GM18867 (cell line): ENCODE data around the gene PTH2.
A peak's percentile ranks its signal among the peaks of the same experiment; 100 is the strongest.
"Not testable (repeated sequence)": the region's sequence is repeated elsewhere in the genome, so short reads cannot be mapped to it uniquely, and the experiment has no call there.

Source experiments
- ATAC-seq: cut with Tn5 transposase; IDR thresholded peaks from one replicate; pipeline ENCODE4 v1.9.1; 2021; ENCODE audit warnings: mild to moderate bottlenecking, moderate library complexity; ENCODE audit not compliant: unreplicated experiment

PTH2 gene, protein sequence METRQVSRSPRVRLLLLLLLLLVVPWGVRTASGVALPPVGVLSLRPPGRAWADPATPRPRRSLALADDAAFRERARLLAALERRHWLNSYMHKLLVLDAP

DNA sequence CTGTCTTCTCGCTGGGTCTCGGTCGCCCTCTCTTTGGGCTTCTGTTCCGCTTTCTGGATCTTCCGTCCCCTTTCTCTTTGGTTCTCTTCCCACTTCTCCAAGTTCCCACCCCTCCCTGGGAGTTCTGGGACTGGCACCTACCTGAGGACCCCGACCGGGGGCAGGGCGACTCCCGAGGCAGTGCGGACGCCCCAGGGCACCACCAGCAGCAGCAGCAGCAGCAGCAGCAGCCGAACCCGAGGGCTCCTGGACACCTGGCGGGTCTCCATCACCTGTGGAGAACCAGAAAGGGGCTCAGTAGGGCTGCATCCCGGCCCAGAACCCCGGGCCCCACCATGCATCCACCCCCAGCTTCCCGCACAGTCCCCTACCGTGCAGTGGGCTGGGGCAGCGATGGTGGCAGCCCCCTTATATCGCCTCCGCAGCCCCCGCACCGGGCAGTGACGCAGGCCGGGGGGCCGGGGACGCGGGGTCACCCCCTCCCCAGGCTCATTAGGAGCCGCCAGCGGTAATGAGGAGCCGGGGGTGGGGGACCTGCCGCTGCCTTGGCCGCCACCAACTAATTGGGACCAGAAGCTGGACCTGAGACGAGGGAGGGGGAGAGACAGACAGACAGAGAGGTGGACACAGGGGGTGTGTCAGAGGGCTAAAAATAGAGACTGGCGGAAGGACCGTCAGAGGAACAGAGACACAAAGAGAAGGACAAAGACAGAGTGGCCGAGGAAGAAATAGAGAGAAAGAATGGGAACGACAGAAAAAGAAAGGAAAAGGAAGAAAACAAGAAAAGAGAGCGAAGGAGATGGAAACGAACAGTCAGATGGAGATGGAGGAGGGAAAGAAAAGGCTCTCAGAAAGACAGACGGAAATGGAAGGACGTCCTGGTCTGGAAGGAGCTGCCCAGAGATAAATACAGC lies at the start of gene PTH2:
TSS of gene PTH2 (minus strand) at position 371 of the 914 bp plus-strand sequence. CDS start at position 269, 102 bp downstream.
- ATAC-seq = no peak

DNA sequence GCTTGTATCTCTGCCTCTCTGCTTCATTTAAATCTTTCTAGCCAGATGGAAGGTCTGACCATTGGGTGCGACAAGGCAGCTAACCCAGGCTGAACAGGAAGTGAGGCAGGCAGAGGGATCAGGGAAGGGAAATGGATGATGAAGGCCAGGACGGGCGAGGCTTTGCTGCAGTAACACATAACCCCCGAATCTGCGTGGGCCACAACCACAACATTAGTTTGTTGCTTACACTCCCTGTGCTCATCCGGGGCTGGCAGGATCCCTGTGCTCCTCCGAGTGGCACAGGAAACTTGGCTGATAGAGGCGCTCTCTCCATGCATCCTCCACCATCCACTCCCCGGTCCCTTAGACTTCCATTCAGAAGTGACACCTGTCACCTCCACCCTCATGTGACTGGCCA lies 49.7 kb upstream of the PTH2 start:
- no peak for ATAC-seq

DNA sequence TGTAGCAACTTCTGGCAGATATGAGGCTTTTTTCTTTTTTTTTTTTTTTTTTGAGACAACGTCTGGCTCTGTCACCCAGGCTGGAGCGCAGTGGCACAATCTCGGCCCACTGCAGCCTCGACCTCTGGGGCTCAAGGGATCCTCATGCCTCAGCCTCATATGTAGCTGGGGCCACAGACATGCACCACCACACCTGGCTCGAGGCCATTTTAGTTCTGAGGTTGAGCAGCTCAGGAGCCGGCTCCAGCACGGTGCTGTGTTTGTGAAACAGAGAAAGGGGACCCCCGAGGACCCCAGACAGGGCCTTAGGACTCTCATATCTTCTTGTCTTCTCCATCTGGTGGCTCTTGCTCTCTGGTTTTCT lies 47.4 kb upstream of the PTH2 start:
- ATAC-seq = no peak

DNA sequence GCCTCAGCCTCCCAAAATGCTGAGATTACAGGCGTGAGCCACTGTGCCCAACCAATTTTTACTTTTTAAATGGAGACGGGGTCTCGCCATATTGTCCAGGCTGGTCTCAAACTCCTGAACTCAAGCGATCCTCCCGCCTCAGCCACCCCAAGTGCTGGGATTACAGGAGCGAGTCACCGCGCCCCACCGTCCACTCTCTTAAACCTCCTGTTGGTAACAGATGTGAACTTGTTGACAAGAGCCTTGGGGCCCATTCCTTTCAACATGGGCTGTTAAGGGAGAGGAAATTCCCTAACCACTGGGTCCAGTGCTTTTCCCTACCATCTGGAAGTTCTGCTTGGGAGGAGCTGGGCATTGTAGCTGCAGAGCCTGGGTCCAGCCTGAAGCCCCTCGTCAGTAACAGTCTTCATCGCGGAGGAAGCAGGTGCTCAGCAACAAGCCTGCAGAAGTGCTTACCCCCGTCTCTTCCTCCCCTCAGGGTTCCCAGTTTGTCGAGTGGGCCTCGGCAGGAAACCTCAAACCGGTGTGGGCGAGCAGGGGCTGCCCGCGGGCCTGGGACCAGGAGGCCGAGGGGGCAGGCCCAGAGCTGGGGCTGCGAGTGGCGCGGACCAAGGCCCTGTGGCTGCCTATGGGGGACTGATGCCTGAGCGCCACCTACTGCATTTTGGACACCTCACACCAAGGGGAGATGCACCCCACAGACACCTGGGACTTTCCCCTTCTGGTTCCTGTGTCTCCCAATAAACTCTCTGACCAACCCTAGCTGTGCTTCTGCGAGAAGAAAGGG lies 46.8 kb upstream of the PTH2 start:
- ATAC-seq = peak; percentile 43

DNA sequence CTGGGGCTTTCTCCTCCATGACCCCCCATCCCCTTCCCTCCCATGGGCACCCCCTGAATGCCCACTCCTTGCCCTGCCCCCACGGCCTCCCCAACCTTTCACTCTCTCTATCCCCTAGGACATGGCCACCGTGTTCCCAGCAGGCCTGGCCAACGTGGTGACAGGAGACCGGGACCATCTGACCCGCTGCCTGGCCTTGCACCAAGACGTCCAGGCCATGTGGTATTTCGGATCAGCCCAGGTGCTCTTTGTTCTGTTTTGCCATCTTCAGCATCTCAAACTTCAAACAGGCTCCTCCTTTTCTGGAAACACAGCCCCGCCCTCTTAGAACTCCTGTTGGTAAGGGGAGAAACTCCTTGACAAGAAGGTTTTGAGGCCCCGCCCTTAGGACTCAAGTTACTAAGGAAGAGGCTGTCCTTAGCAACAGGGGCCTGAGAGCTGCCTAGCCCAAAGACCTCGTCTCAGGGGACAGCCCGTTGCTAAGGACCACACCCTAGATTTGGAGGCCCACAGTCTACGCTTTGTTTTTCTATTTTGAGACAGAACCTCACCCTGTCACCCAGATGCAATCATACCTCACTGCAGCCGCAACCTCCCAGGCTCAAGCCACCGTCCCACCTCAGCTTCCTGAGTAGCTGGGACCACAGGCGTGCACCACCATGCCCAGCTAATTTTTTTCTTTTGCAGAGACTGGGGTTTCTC lies 45.7 kb upstream of the PTH2 start:
- ATAC-seq = peak; percentile 53

DNA sequence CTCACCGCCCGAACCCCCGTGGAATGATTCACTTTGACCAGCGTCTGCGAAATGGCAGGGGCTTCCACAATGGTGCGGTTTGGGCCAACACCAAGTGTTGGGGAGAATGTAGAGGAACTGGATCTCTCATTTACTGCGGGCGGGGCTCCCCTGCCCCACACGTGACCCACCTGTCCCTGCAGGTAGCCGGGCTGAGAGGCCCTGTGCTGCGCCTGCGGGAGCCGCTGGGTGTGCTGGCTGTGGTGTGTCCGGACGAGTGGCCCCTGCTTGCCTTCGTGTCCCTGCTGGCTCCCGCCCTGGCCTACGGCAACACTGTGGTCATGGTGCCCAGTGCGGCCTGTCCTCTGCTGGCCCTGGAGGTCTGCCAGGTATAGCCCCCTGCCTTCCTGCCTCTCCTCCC lies 45.0 kb upstream of the PTH2 start:
- no peak for ATAC-seq

DNA sequence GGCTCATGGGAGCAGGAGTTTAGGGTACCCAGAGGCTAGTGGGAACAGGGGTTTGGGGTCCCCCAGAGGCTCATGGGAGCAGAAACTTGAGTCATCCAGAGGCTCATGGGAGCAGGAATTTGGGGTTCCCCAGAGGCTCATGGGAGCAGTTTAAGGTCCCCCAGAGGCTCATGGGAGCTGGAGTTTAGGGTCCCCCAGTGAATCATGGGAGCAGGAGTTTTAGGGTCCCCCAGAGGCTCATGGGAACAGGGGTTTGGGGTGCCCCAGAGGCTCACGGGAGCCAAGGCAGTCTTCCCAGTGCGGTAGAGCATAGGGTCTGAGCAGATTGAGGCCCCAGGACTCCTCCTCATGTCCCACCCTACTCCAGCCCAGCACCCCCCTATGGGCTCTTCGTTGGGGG lies 42.1 kb upstream of the PTH2 start:
- no peak for ATAC-seq

DNA sequence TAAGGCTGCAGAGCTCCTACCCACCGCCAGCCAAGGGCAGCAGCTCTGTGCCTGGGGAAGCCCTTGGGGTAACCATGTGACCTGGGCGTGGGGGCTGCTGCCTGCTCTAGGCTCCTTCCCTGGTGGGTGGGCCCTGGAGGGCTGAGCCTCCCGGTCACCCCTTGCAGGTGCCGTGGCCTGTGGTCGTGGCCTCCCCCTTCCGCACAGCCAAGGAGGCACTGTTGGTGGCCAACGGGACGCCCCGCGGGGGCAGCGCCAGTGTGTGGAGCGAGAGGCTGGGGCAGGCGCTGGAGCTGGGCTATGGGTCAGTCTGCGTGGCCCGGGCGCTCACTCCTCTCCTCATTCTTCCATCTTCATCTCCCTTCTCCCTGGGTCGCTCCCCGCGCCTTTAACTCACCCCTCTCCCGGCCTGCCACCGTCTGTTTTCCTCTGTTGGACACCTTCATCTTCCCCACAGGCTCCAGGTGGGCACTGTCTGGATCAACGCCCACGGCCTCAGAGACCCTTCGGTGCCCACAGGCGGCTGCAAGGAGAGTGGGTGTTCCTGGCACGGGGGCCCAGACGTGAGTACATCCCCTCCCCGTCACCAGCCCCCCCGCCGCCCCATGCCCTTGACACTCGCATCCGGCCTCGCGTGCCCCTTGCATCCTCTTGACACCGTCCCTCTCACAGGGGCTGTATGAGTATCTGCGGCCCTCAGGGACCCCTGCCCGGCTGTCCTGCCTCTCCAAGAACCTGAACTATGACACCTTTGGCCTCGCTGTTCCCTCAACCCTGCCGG lies 40.9 kb upstream of the PTH2 start:
- no peak for ATAC-seq

DNA sequence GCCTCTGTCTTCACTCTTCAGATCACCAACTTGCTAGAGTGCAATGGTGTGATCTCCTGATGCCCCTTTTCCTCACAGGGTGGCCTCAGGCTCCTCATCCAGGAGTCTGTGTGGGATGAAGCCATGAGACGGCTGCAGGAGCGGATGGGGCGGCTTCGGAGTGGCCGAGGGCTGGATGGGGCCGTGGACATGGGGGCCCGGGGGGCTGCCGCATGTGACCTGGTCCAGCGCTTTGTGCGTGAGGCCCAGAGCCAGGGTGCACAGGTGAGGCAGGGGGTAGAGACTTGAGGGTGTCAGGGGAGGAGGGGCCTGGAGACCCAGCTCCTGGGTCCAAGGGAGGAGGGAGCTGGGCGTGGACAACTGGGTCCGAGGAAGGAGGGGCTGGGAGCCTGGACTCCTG lies 39.3 kb upstream of the PTH2 start:
- no peak for ATAC-seq

DNA sequence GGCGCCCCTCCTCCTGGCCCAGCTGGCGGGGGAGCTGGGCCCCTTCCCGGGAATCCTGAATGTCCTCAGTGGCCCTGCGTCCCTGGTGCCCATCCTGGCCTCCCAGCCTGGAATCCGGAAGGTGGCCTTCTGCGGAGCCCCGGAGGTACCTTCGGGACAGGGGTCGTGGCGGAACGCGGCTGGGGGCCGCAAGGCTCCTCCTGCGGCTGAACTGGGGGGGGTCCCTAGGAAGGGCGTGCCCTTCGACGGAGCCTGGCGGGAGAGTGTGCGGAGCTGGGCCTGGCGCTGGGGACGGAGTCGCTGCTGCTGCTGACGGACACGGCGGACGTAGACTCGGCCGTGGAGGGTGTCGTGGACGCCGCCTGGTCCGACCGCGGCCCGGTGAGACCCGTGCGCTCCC lies 38.4 kb upstream of the PTH2 start:
- no peak for ATAC-seq

DNA sequence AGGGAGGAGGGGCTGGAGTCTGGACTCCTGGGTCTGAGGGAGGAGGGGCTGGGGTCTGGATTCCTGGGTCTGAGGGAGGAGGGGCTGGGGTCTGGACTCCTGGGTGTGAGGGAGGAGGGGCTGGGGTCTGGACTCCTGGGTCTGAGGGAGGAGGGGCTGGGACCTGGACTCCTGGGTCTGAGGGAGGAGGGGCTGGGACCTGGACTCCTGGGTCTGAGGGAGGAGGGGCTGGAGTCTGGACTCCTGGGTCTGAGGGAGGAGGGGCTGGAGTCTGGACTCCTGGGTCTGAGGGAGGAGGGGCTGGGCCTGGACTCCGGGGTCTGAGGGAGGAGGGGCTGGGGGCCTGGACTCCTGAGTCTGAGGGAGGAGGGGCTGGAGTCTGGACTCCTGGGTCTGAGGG lies 37.9 kb upstream of the PTH2 start:
- not testable (repeated sequence) for ATAC-seq

DNA sequence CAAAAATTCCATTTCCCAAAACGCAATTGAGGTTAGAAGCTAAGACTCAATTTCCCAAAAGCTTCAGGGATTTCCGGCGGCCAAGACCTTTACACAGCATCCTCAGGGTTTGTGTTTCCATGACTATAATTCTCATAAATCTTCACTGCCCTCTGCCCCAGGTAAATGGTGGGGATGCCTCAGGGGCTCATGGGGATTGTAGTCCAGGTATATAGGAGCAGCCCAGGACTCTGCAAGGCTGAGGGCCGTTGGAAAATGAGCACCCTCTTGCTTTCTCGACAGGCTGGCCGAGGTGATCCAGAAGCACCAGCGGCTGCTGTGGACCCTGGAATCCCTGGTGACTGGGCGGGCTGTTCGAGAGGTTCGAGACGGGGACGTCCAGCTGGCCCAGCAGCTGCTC lies 36.1 kb upstream of the PTH2 start:
- ATAC-seq = no peak

DNA sequence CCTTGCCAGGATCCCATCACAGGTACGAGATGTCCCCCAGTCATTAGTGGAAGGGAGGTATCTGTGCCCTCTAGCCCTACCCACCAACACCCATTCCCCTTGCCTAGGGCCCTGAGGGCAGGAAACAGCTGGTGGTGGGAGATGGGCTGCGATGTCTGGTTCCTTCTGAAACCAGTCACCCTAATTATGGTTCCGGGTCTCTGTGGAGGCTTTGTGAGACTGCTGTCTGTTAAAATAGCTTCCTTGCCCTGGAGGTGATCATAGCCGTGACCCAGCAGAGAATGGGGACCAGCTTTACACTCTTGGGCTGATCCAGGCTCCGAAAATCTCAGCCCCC lies 35.3 kb upstream of the PTH2 start:
- ATAC-seq = no peak

DNA sequence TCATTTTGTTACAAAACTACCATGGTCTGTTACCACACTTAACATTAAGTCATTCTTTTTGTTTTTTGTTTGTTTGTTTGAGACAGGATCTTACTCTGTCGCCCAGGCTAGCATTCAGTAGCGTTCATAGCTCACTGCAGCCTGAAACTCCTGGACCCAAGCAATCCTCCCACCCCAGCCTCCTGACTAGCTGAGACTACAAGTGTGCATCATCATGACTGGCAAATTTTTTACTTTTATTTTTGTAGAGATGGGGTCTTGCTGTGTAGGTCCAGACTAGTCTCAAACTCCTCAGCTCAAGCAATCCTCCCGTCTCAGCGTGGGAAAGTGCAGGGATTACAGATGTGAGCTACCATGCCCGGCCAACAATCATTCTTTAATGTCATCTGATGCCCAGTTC lies 33.1 kb upstream of the PTH2 start:
- no peak for ATAC-seq

DNA sequence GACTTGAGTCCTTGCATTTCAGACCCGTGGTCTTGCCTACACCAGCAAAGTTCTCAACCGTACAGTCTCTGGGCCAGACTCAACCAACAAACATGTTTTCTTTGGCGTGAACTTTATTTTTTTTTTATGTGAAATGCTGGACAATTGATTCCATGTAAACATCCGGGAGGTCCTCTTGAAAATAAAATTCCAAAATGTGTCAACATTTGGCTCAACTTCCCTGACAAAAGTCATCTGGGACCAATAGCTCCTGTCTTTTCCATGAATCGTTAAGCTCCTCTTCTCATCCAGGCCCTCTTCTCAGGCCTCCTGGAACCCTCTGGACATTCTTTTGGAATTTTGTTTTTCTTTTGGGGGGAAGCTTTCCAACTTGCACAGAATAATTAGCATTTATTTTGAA lies 32.5 kb upstream of the PTH2 start:
- ATAC-seq = no peak

DNA sequence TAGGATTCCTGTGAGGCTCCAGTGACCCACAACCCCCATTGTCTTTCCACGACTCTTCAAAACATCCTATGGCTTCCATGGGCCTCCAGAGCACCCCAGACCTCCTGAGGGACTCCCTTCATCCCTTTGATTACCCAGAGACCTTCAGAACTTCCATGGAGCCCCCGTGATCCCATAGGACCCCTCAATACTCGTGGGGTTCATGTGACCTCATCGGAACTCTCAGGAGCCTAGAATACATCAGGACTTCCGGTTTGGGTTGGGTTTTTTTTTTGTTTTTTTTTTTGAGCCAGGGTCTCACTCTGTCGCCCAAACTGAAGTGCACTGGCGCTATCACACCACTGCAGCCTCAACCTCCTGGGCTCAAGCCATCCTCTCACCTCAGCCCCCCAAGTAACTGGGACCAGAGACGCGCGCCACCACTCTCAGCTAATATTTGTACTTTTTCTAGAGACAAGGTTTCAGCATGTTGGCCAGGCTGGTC lies 30.6 kb upstream of the PTH2 start:
- no peak for ATAC-seq

DNA sequence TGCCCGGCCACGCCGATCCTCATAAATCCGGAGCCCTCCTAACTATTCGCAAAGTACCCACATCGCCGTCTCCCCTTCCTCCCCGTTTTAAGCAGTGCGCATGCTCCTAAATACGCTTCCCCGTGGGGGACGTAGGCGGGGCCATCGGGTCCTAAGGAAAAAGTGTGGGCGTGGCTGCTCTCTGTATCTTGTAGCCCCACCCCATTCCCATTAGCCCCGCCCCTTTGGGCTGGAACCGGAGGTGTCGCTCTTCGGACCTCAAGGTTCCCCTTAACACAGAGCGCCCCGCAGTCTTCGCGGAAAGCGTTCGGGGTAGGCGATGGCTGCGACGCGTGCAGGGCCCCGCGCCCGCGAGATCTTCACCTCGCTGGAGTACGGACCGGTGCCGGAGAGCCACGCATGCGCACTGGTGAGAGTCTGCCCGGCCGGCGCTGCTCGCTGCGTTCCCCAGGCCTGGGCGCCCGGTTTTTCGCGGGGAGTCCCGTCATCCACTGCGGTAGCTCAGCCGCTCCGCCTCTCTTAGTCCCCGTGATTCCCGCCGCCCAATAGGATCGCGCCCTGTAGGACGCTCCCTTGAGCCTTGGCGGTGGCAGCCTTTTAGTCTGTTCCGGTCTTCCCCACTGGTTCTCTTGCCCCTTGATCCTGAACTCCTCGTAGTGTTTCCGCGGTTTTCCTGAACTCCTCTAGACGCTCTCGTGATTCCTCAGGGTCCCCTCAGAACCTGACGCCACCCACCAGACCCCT lies 29.9 kb upstream of the PTH2 start, which contains the start of gene ALDH16A1:
TSS of gene ALDH16A1 (plus strand) at position 213 of the 744 bp plus-strand sequence. CDS start at position 320, 107 bp downstream.
- peak; percentile 78 for ATAC-seq

DNA sequence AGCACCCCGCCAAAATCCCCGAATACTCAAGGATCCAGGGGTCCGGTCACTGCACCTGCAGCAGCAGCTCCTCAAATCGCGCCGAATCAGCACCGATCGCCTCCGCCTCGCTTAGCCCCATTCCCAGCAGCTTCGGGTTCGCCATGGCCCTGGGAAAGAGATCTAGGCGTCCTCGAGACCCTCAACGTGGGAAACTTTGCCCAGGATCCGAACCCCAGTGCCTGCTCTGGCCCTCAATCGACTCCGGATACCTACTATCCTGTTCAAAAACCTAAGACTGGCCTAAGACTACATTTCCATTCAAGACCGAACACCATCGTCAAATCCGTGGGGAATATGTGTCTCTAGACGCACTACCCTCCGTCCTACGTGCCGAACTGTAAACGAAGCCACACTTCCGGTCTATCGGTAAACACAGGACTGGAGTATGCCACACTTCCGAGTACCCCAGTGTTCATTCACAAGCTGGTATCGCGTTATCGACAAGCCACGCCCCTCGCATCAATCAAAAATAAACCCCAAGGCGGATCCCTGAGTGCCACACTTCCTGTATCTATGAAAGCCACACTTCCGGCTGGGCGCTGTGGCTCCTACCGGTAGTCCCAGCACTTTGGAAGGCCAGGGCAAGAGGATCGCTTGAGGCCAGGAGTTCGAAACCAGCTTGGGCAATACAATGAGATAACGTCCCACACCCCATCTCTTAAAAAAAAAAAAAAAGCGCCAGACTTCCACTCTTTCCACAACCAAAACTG lies 28.4 kb upstream of the PTH2 start, which contains the start of gene PIH1D1:
TSS of gene PIH1D1 (minus strand) at position 385 of the 752 bp plus-strand sequence. CDS start at position 145, 240 bp downstream.
- peak; percentile 50 for ATAC-seq

DNA sequence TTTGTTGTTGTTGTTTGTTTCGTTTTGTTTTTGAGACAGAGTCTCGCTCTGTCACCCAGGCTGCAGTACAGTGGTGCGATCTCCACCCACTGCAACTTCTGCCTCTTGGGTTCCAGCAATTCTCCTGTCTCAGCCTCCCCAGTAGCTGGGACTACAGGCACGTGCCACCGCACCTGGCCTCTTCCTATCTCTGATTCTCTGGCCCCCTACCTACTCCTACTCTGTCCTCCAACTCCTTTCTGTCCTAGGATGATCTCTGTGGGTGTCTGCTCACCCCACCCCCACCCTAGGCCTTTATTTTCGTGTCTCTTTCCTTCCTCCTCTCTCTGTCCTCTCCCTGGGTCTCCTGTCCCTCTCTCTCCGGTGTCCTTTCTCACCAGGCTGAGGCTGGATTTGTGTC lies 27.2 kb upstream of the PTH2 start:
- ATAC-seq = no peak
